HG02678 (cell line): ENCODE measurements around the gene CCL3.
"Not testable (repeated sequence)": the region's sequence is repeated elsewhere in the genome, so short reads cannot be mapped to it uniquely, and the experiment has no call there.

Experiments used
- ATAC-seq: cut with Tn5 transposase; IDR thresholded peaks from one replicate; pipeline ENCODE4 v1.9.1; 2021; ENCODE audit warnings: mild to moderate bottlenecking, moderate library complexity; ENCODE audit not compliant: unreplicated experiment

The CCL3 gene

DNA sequence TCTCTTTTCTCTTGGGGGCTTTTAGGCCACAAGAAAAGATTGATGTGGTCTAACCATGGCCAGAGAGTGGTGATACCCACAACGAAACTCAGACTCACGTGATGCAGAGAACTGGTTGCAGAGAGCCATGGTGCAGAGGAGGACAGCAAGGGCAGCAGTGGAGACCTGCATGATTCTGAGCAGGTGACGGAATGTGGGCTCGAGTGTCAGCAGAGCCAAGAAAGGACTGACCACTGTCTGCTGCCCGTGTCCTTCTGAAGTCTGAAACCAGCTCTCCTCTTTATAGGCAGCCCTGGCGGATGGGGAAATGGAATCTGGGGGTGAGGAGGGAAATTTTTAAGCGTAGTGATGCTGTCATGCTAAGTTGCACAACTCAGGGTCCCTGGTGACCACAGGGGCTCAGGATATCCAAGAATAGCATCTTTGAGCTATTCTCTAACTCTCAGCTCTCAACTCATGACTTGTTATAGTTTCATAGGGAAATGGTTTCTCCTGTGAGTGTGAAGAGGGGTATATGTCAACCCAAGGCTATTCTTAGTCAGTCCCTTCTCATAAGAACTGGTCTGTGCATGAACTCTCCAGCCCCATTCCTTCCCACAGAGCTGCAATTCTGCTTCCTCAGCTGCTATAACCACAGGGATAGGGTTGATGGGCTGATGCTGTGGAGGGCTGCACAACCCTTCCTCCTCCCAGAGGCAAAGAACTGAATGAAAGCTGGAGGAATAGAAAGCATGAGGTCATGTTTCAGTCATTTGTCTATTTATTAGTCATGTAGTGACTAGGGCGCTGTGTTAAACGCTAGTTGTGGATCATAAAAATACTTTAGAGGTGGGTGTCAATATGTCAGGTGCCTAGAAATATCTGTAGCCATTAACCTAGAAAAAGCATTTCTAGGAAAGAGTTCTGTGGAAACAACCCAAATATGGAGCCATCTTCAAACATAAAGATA, at the start of gene CCL3:
Gene CCL3, minus strand, starts transcription at position 256 of the 949 bp plus-strand sequence. Its CDS starts 85 bp downstream, at position 171.
- ATAC-seq: peak; percentile 77

DNA sequence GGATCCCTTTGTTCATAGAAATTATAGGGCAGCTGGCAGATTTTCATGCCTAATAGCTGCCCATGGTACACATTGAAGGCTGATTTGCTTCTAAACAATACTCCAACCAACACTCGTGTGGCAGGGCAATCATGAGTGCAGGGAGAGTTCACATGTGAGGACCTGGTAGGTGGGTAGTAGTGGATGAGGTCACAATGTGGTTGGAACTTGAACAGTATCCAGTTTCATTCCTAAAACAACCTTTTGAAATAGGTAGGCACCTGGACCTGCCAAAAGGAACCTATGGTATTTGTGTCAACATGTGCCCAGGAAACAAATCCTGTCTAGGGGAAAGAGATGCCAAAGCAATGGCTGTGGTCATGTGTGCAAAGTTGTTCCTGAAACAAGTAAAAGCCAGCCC, 46.5 kb upstream of the CCL3 start:
- ATAC-seq: no peak

- ATAC-seq: no peak
Observed at GRCh38 chr17:36136036-36136435, 46.1 kb upstream of the CCL3 start.

GRCh38 chr17:36135465-36135864, 45.5 kb upstream of the CCL3 start:
- no peak for ATAC-seq

- no peak for ATAC-seq
Observed at GRCh38 chr17:36133602-36134236, 43.8 kb upstream of the CCL3 start.

GRCh38 chr17:36132421-36132831, 42.5 kb upstream of the CCL3 start:
- no peak for ATAC-seq

- no peak for ATAC-seq
Observed at GRCh38 chr17:36131931-36132330, 42.0 kb upstream of the CCL3 start.

GRCh38 chr17:36131421-36131820, 41.5 kb upstream of the CCL3 start:
- no peak for ATAC-seq

- ATAC-seq: no peak
Observed at GRCh38 chr17:36130346-36130745, 40.4 kb upstream of the CCL3 start.

DNA sequence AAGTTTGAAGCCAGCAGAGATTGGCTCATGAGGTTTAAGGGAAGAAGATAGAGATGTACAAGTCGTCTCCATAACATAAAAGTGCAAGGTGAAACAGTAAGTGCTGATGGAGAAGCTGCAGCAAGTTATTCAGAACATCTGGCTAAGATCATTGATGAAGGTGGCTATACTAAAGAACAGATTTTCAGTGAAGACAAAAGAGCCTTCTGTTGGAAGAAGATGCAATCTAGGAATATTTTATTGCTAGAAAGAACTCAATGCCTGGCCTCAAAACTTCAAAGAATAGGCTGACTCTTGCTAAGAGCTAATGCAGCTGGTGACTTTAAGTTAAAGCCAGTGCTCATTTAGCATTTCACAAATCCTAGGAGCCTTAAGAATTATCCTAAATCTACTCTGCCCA, 39.7 kb upstream of the CCL3 start:
- no peak for ATAC-seq

GRCh38 chr17:36128411-36128978, 38.6 kb upstream of the CCL3 start:
- ATAC-seq: no peak

- no peak for ATAC-seq
Observed at GRCh38 chr17:36127911-36128310, 38.0 kb upstream of the CCL3 start.

- ATAC-seq: peak; percentile 85
Observed at GRCh38 chr17:36127199-36127893, 37.4 kb upstream of the CCL3 start.

DNA sequence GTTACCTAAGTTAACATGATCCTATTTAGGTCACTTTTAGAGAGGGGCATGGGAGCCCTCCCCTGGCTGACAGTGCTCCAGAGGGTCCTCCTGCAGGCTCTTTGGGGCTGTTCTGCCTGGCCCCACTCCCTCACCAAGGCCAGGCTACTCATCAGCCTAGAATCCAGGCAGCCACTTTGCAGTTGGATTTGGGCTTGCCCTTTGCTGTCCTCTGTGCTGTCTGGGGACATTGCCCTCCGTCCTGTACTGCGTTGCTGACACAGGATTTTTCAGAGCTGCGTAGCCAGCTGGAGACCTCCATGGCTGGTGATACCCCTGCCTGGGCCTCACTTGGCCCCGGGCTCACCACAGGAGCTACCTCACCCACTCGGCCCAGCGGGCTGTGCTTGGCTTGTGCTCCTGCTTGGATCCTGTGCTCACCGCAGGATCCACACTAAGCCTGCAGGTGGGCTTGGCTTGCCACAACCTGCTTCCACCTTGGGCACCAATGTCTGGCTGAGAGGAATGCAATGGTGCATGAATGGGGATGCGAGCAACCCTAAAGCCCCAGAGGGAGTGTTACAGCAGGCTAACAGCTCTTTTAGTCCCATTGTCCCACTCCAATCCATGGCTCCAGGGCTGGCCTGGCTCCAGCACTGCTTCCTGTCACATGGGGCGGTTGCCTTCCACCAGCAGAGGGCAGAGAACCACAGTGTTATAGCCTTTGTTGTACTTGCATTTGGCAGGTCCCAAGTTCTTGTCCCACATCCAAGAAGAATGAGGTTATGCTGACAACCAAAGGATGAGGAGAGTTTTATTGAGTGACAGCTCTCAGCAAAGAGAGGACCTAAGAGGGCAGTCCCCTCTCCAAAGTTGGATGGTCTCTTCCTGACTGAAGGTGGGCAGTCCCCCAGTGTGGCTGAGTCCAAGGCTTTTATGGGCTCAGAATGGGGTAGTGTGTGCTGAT, 35.2 kb upstream of the CCL3 start:
- no peak for ATAC-seq

- no peak for ATAC-seq
Observed at GRCh38 chr17:36123431-36123830, 33.5 kb upstream of the CCL3 start.

DNA sequence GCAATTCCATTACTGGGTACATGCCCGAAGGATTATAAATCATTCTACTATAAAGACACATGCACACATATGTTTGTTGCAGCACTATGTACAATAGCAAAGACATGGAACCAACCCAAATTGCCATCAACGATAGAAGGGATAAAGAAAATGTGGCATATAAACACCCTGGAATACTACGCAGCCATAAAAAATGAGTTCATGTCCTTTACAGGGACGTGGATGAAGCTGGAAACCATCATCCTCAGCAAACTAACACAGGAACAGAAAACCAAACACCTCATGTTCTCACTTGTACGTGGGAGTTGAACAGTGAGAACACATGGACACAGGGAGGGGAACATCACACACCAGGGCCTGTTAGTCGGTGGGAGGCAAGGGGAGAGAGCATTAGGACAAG, 31.2 kb upstream of the CCL3 start:
- ATAC-seq: not testable (repeated sequence)

DNA sequence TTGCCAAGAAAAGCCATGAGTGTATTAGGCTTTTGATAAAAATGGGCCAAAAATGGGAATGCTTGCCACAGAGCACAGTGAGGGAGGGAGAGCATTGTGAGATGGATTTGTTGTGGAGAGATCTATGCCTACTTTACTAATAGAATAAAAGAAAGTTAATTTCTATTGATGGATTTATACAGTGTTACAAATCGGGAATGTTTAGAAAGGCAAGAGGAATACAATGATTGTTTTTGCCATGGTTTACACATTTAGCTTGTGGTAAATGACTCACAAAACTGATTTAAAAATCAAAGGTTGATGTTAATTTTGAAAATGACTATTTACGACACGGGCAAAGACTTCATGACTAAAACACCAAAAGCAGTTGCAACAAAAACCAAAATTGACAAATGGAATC, 30.3 kb upstream of the CCL3 start:
- no peak for ATAC-seq

- ATAC-seq: no peak
Observed at GRCh38 chr17:36118477-36119353, 28.8 kb upstream of the CCL3 start.
